ENCODE results near the gene STOX1. TPM values are rescaled to one million over a fixed set of nuclear protein-coding genes. Genes with fewer than 3 reads are reported as not detected.

STOX1 gene
- total RNA-seq, 1 experiment from 2014 or later = 5.8 TPM

DNA sequence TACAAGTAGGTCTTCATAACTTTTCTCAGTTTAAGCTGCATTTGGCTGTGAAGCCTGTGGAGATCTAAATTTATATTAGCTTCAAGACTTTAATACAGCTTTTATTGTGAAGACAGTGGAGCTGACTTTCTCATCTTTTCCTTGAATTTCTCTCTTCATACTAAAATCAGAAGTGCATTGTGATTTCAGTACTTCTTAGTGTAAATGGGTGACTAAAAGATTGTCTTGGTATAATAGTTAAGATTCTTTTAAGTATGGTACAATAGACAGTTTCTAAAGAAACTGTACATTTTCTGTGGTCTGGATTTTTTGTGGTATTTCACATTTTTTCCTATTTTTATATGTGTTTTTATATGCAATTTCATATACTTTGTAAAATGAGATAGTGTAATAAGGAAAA is 107.7 kb downstream of the STOX1 start:
- Histone ChIP-seq H3K27ac (ENCODE audit: low read length) (no peak overlapping the region), H3K4me3 (ENCODE audit: low read depth in 2 of 2, low read length in 2 of 2) (no peak overlapping the region), H3K4me1 (ENCODE audit: control insufficient read depth, insufficient read depth, low read length) (no peaks in the 10 kb centered on the region), H3K9me3 (ENCODE audit: control insufficient read depth, insufficient read depth, low read depth, low read length) (no peaks in the 10 kb centered on the region), H3K36me3 (ENCODE audit: control insufficient read depth, insufficient read depth, low read length) (peaks cover 28% of the 10 kb centered on the region), H3K27me3 (ENCODE audit: control insufficient read depth, insufficient read depth, low read length) (no peaks in the 10 kb centered on the region)
- BruUV-seq (replicated peaks) = no TSS peak
- ATAC-seq (no peak), DNase-seq (ENCODE audit: low read depth, low spot score) (no peak)
- intact Hi-C loops (cut with micrococcal nuclease; ENCODE audit: unreplicated experiment) = no loop called here
- in situ Hi-C loops (cut with HindIII; ENCODE audit: low pct_unique_long_range_greater_than_20kb, low sequenced_read_pairs) = no loop called here
- TF ChIP-seq SIN3A (IDR thresholded peaks at IDR 0.05; ENCODE audit: borderline replicate concordance, insufficient read depth, low read depth, low read length) (no peak), POLR2AphosphoS5 (IDR thresholded peaks at IDR 0.05; ENCODE audit: low read depth, low read length) (no peak), REST (IDR thresholded peaks at IDR 0.05; ENCODE audit: insufficient read depth in 1 of 2, low read depth in 2 of 2, low read length in 1 of 2) (no peak), TCF7L2 (IDR thresholded peaks at IDR 0.05; ENCODE audit: low read depth, low read length) (no peak), CTCF (IDR thresholded peaks at IDR 0.05) (no peak)
- POLR2A ChIA-PET = no interaction called here
- CTCF ChIA-PET = no interaction called here

GRCh38 chr10:68938117-68938516 is 110.8 kb downstream of the STOX1 start:
- DNase-seq (ENCODE audit: low read depth, low spot score) = no peak
- in situ Hi-C loops (cut with HindIII; ENCODE audit: low pct_unique_long_range_greater_than_20kb, low sequenced_read_pairs) (no loop called here), intact Hi-C loops (cut with micrococcal nuclease; ENCODE audit: unreplicated experiment) (no loop called here)
- Histone ChIP-seq H3K36me3 (ENCODE audit: control insufficient read depth, insufficient read depth, low read length) (peaks cover 25% of the 10 kb centered on the region), H3K4me1 (ENCODE audit: control insufficient read depth, insufficient read depth, low read length) (no peaks in the 10 kb centered on the region), H3K27me3 (ENCODE audit: control insufficient read depth, insufficient read depth, low read length) (no peaks in the 10 kb centered on the region), H3K4me3 (ENCODE audit: low read depth in 2 of 2, low read length in 2 of 2) (no peak overlapping the region), H3K9me3 (ENCODE audit: control insufficient read depth, insufficient read depth, low read depth, low read length) (no peaks in the 10 kb centered on the region), H3K27ac (ENCODE audit: low read length) (no peak overlapping the region)
- CTCF ChIA-PET = no interaction called here
- TF ChIP-seq CTCF (IDR thresholded peaks at IDR 0.05) (no peak), POLR2AphosphoS5 (IDR thresholded peaks at IDR 0.05; ENCODE audit: low read depth, low read length) (no peak), REST (IDR thresholded peaks at IDR 0.05; ENCODE audit: insufficient read depth in 1 of 2, low read depth in 2 of 2, low read length in 1 of 2) (no peak), SIN3A (IDR thresholded peaks at IDR 0.05; ENCODE audit: borderline replicate concordance, insufficient read depth, low read depth, low read length) (no peak), TCF7L2 (IDR thresholded peaks at IDR 0.05; ENCODE audit: low read depth, low read length) (no peak)
- BruUV-seq (replicated peaks) = TSS peak; percentile 40
- POLR2A ChIA-PET = no interaction called here
- peak; percentile 42; the same call in 1 of the 2 replicates for ATAC-seq
